Thymus (tissue), 14 donors: Measurements from ENCODE around the gene GLRX2. TPM values are rescaled to one million over a fixed set of nuclear protein-coding genes. Genes with fewer than 3 reads are reported as not detected.

ENCODE experiments used
- DNase-seq, 9 donors: peaks; one replicate each; pipeline ENCODE4 v3.0.0-alpha.2; 2013; ENCODE audit warnings: low spot score in 9 of 9, low read depth in 6 of 9, missing footprints in 1 of 9
- H3K27ac ChIP-seq, 2 donors: one replicate each; pipeline ENCODE4 v1.5.1; 2013; ENCODE audit warnings: control low read depth in 1 of 2, low read depth in 1 of 2, low read length in 1 of 2, mild to moderate bottlenecking in 1 of 2, moderate library complexity in 1 of 2
- H3K27me3 ChIP-seq, 2 donors: one replicate each; pipeline ENCODE4 v1.5.1; 2013; ENCODE audit warnings: low read length in 1 of 2; ENCODE audit not compliant: control insufficient read depth in 2 of 2, insufficient read depth in 1 of 2
- H3K36me3 ChIP-seq, 2 donors: one replicate each; pipeline ENCODE4 v1.5.1; 2013; ENCODE audit warnings: low read length in 1 of 2, mild to moderate bottlenecking in 1 of 2, moderate library complexity in 1 of 2; ENCODE audit not compliant: control insufficient read depth in 2 of 2, insufficient read depth in 2 of 2
- H3K4me1 ChIP-seq, 2 donors: one replicate each; pipeline ENCODE4 v1.5.1; 2013; ENCODE audit warnings: low read length in 2 of 2; ENCODE audit not compliant: control insufficient read depth in 2 of 2, insufficient read depth in 2 of 2
- H3K4me3 ChIP-seq, 2 donors: one replicate each; pipeline ENCODE4 v1.5.1; 2013; ENCODE audit warnings: low read length in 2 of 2, control low read depth in 1 of 2, mild to moderate bottlenecking in 1 of 2
- H3K9me3 ChIP-seq, 2 donors: one replicate each; pipeline ENCODE4 v1.5.1; 2013; ENCODE audit warnings: low read length in 1 of 2, mild to moderate bottlenecking in 1 of 2; ENCODE audit not compliant: control insufficient read depth in 2 of 2, insufficient read depth in 1 of 2
- WGBS: extraction: QIAGEN DNeasy Blood & Tissue Kit; methylation state at CpG from one replicate; pipeline ENCODE4 v1.1.7; 2013; 5-methylcytosine and 5-hydroxymethylcytosine counted together
- long read RNA-seq, 10 donors: transcript quantifications; one replicate each; lab custom pipeline, GENCODE V29; 2026
- polyA plus RNA-seq: library from polyadenylated mRNA; stranded (reverse); fragments of 200-250 nt; gene quantifications from one replicate; pipeline ENCODE4 v1.2.3, GENCODE V29; 2013
- total RNA-seq: library from RNA; stranded (reverse); fragments of 120-200 nt; gene quantifications from one replicate; pipeline ENCODE4 v1.2.4, GENCODE V29; 2013
- donor health status: healthy.

GLRX2 gene
- total RNA-seq: 6.5 TPM
- 11.2 TPM for polyA plus RNA-seq
- long read RNA-seq, donor 1, partial matches to known transcripts: 0 of 1 reads
- long read RNA-seq, donor 1, other reads (novel, unspliced or antisense): 0 of 1 reads
- long read RNA-seq, donor 2, transcript GLRX2-201 (4 exons, 701 nt): major isoform, 8 of 8 reads
- long read RNA-seq, donor 2, partial matches to known transcripts: 0 of 8 reads
- long read RNA-seq, donor 2, other reads (novel, unspliced or antisense): 0 of 8 reads
- long read RNA-seq, donor 3, transcript GLRX2-201 (4 exons, 701 nt): major isoform, 8 of 8 reads
- long read RNA-seq, donor 3, partial matches to known transcripts: 0 of 8 reads
- long read RNA-seq, donor 3, other reads (novel, unspliced or antisense): 0 of 8 reads
- long read RNA-seq, donor 4, partial matches to known transcripts: 0 of 3 reads
- long read RNA-seq, donor 4, other reads (novel, unspliced or antisense): 0 of 3 reads
- long read RNA-seq, donor 5, transcript GLRX2-201 (4 exons, 701 nt): major isoform, 12 of 52 reads
- long read RNA-seq, donor 5, partial matches to known transcripts: 33 of 52 reads
- long read RNA-seq, donor 5, other reads (novel, unspliced or antisense): 7 of 52 reads
- long read RNA-seq, donor 6, partial matches to known transcripts: 0 of 4 reads
- long read RNA-seq, donor 6, other reads (novel, unspliced or antisense): 0 of 4 reads
- long read RNA-seq, donor 7, transcript GLRX2-201 (4 exons, 701 nt): major isoform, 7 of 8 reads
- long read RNA-seq, donor 7, partial matches to known transcripts: 0 of 8 reads
- long read RNA-seq, donor 7, other reads (novel, unspliced or antisense): 0 of 8 reads
- long read RNA-seq, donor 8, partial matches to known transcripts: 0 of 4 reads
- long read RNA-seq, donor 8, other reads (novel, unspliced or antisense): 0 of 4 reads
- long read RNA-seq, donor 9, full-length matches to known transcripts: 2 of 2 reads
- long read RNA-seq, donor 9, partial matches to known transcripts: 0 of 2 reads
- long read RNA-seq, donor 9, other reads (novel, unspliced or antisense): 0 of 2 reads
- long read RNA-seq, donor 10, partial matches to known transcripts: 0 of 4 reads
- long read RNA-seq, donor 10, other reads (novel, unspliced or antisense): 0 of 4 reads

- WGBS: under 1% methylated on average over 73 of the region's 73 CpGs
- peak in 4 of 9 donors; percentile 25 to 66 (median 34) for DNase-seq
These were observed at the start of gene GLRX2 for GRCh38 chr1:193104907-193105820. Gene GLRX2, minus strand, starts transcription at chr1:193105414. Its CDS starts 32 bp downstream, at chr1:193105382.

GRCh38 chr1:193144999-193145398 lies 39.8 kb upstream of the GLRX2 start:
- WGBS: 94% methylated on average over 1 of the region's 1 CpG
- H3K27ac ChIP-seq: no peak overlapping the region

More at GRCh38 chr1:193104907-193105820, at the start of gene GLRX2:
- Histone ChIP-seq H3K27ac (peak within 1 kb of the TSS; percentile 14 to 88), H3K4me3 (peak within 1 kb of the TSS; percentile 63 to 78), H3K9me3 (no peaks in the 10 kb centered on the region), H3K27me3 (peaks cover 0 to 17% of the 10 kb centered on the region in 2 donors), H3K36me3 (no peaks in the 10 kb centered on the region), H3K4me1 (peaks cover 6% of the 10 kb centered on the region in 2 donors)

GRCh38 chr1:193144361-193144938 lies 39.2 kb upstream of the GLRX2 start:
- no peak for DNase-seq
- 99% methylated on average over 5 of the region's 5 CpGs for WGBS
- Histone ChIP-seq H3K9me3 (no peaks in the 10 kb centered on the region), H3K4me1 (no peaks in the 10 kb centered on the region), H3K4me3 (no peak overlapping the region), H3K27me3 (no peaks in the 10 kb centered on the region), H3K36me3 (peaks cover 9 to 51% of the 10 kb centered on the region in 2 donors), H3K27ac (no peak overlapping the region)

More at GRCh38 chr1:193144999-193145398, 39.8 kb upstream of the GLRX2 start:
- H3K4me1 ChIP-seq: no peaks in the 10 kb centered on the region
- H3K4me3 ChIP-seq: no peak overlapping the region
- no peak for DNase-seq
- no peaks in the 10 kb centered on the region for H3K27me3 ChIP-seq
- no peaks in the 10 kb centered on the region for H3K9me3 ChIP-seq
- peaks cover 7 to 48% of the 10 kb centered on the region in 2 donors for H3K36me3 ChIP-seq

GRCh38 chr1:193143285-193143684 lies 38.1 kb upstream of the GLRX2 start:
- H3K27ac ChIP-seq: no peak overlapping the region
- no peaks in the 10 kb centered on the region for H3K4me1 ChIP-seq
- no peak overlapping the region for H3K4me3 ChIP-seq
- peak in 2 of 9 donors; percentile 20 to 28 for DNase-seq
- no peaks in the 10 kb centered on the region for H3K27me3 ChIP-seq
- H3K36me3 ChIP-seq: peaks cover 9 to 47% of the 10 kb centered on the region in 2 donors
- 92% methylated on average over 1 of the region's 1 CpG for WGBS
- H3K9me3 ChIP-seq: no peaks in the 10 kb centered on the region

- no peaks in the 10 kb centered on the region for H3K27me3 ChIP-seq
- no peaks in the 10 kb centered on the region for H3K4me1 ChIP-seq
- peaks cover 9 to 50% of the 10 kb centered on the region in 2 donors for H3K36me3 ChIP-seq
- WGBS: 92% methylated on average over 2 of the region's 2 CpGs
- no peak overlapping the region for H3K27ac ChIP-seq
- no peak for DNase-seq
- no peaks in the 10 kb centered on the region for H3K9me3 ChIP-seq
- no peak overlapping the region for H3K4me3 ChIP-seq
These were observed 37.2 kb upstream of the GLRX2 start for GRCh38 chr1:193142409-193142808.

GRCh38 chr1:193141804-193142203 lies 36.6 kb upstream of the GLRX2 start:
- WGBS: 52% methylated on average over 3 of the region's 3 CpGs
- Histone ChIP-seq H3K27me3 (no peaks in the 10 kb centered on the region), H3K9me3 (no peaks in the 10 kb centered on the region), H3K4me3 (no peak overlapping the region), H3K4me1 (no peaks in the 10 kb centered on the region), H3K36me3 (peaks cover 9 to 53% of the 10 kb centered on the region in 2 donors), H3K27ac (no peak overlapping the region)
- DNase-seq: peak in 2 of 9 donors; percentile 7 to 30

- H3K9me3 ChIP-seq: no peaks in the 10 kb centered on the region
- H3K27ac ChIP-seq: no peak overlapping the region
- 97% methylated on average over 7 of the region's 7 CpGs for WGBS
- no peak for DNase-seq
- H3K4me3 ChIP-seq: no peak overlapping the region
- H3K4me1 ChIP-seq: no peaks in the 10 kb centered on the region
- peaks cover 15 to 55% of the 10 kb centered on the region in 2 donors for H3K36me3 ChIP-seq
- no peaks in the 10 kb centered on the region for H3K27me3 ChIP-seq
These were observed 35.0 kb upstream of the GLRX2 start for GRCh38 chr1:193140254-193140653.
